ENCODE data around the gene DCTPP1. TPM values are rescaled to one million over a fixed set of nuclear protein-coding genes. Genes with fewer than 3 reads are reported as not detected.
A peak's percentile ranks its signal among the peaks of the same experiment; 100 is the strongest.

The DCTPP1 gene
- total RNA-seq, 1 donor from 2014 or later, result 167 TPM

- DNase-seq, result no peak
- Mint-ChIP-seq H3K4me3 (peak overlapping the region; percentile 89), H3K4me1 (peaks cover 33% of the 10 kb centered on the region), H3K27ac (peak overlapping the region; percentile 29), H3K9me3 (no peaks in the 10 kb centered on the region), H3K27me3 (no peaks in the 10 kb centered on the region), H3K36me3 (ENCODE audit: low read depth) (peaks cover 31% of the 10 kb centered on the region)
- intact Hi-C loops (cut with micrococcal nuclease), result no loop called here
These were observed 13.8 kb upstream of the DCTPP1 start for GRCh38 chr16:30443631-30444030.

DNA sequence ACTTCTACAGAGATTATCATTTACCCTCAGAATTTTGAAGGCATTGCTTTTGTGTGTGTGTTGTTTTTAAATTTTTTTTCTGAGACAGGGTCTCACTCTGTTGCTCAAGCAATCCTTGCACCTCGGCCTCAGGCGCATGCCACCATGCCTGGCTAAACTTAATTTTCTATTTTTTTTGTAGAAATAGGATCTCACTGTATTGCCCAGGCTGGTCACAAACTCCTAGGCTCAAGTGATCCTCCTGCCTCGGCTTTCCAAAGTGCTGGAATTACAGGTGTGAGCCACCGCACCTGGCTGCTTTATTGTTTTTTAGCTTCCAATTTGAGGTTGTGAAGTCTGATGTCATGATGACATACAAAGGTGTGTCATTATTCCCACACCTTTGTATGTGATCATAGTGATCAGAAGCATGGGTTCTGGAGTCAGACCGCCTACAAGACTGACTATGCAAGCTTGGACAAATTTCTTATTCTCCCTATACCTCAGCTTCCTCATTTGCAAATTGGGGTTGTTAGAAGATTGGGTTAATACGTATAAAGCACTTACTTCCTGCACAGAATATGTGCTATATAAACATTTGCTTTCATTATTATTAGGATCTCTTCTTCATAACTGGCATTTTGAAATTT, 10.0 kb upstream of the DCTPP1 start:
- Mint-ChIP-seq H3K27ac (no peak overlapping the region), H3K27me3 (no peaks in the 10 kb centered on the region), H3K4me1 (peaks cover 26% of the 10 kb centered on the region), H3K4me3 (no peak overlapping the region), H3K36me3 (ENCODE audit: low read depth) (peaks cover 25% of the 10 kb centered on the region), H3K9me3 (no peaks in the 10 kb centered on the region)
- no peak for DNase-seq
- intact Hi-C loops (cut with micrococcal nuclease), result no loop called here

DNA sequence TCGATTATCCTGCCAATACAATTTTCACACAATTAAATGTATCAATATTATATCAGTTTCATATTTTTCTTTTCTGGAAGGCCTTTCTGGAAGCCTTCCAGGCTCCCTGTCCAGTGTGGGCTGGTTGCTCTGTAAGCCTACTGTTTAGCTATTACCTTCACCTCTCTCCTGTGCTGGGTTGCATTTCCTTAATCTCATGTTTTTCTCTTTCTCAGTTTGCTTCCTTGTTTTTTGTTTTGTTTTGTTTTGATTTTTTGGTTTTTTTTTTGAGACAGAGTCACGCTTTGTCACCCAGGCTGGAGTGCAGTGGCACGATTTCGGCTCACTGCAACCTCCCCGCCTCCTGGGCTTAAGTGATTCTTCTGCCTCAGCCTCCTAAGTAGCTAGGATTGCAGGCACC, 9.0 kb upstream of the DCTPP1 start:
- Mint-ChIP-seq H3K36me3 (ENCODE audit: low read depth) (peaks cover 15% of the 10 kb centered on the region), H3K27me3 (no peaks in the 10 kb centered on the region), H3K4me3 (no peak overlapping the region), H3K27ac (no peak overlapping the region), H3K4me1 (peaks cover 26% of the 10 kb centered on the region), H3K9me3 (no peaks in the 10 kb centered on the region)
- intact Hi-C loops (cut with micrococcal nuclease), result no loop called here
- DNase-seq, result no peak

DNA sequence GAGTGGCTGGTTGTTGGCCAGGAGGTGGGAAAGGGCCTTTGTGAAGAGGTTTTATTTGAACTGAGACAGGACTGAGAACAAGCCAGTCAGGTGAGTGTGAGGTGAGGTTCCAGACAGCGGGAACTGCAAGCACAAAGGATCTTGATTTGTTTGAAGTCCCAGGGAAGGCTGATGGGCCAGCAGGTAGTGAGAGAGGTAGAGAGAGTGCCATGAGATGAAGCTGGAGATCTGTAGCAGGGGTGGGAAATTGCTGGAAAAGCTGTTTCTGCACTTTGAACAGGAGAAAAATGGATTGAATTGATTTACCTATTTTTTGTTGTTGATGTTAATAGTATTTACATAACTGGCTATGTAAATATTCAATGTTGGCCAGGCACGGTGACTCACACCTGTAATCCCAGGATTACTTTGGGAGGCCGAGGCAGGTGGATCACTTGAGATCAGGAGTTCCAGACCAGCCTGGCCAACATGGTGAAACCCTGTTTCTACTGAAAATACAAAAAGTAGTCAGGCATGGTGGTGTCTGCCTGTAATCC, 7.7 kb upstream of the DCTPP1 start:
- intact Hi-C loops (cut with micrococcal nuclease), result no loop called here
- Mint-ChIP-seq H3K27ac (peak overlapping the region; percentile 39), H3K4me3 (no peak overlapping the region), H3K4me1 (peaks cover 20% of the 10 kb centered on the region), H3K9me3 (no peaks in the 10 kb centered on the region), H3K36me3 (ENCODE audit: low read depth) (peaks cover 5% of the 10 kb centered on the region), H3K27me3 (no peaks in the 10 kb centered on the region)
- DNase-seq, result no peak

DNA sequence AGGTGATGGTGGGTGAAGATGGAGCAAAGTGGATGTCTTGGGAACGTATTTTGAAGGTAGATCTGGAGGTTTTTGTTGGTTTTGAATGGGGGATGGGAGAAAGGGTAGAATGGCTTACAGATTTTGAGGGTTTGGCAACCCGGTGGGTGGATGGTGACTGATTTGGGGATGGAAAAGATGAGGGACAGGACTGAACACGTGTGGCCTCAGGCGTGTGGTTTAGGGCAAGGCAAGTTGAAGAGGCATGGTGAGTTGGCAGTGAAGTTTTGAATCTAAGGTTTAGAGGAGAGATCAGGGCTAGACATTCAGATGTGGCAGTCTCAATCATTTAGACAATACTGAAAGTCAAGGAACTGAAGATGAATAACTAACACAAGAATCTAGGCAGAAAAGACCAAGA, 5.0 kb upstream of the DCTPP1 start:
- intact Hi-C loops (cut with micrococcal nuclease), result loop anchor here (1.0 to 5.0 kb wide), 4 partner anchors 10 to 182 kb away; partner anchors contain the start of genes ITGAL and SEPHS2
- H3K9me3 Mint-ChIP-seq, result no peaks in the 10 kb centered on the region
- H3K4me3 Mint-ChIP-seq, result peak overlapping the region; percentile 17
- no peak for DNase-seq
- H3K27me3 Mint-ChIP-seq, result no peaks in the 10 kb centered on the region
- peak overlapping the region; percentile 87 for H3K27ac Mint-ChIP-seq
- H3K36me3 Mint-ChIP-seq (ENCODE audit: low read depth), result no peaks in the 10 kb centered on the region
- H3K4me1 Mint-ChIP-seq, result peaks cover 16% of the 10 kb centered on the region

- no peak overlapping the region for H3K27ac Mint-ChIP-seq
- H3K4me3 Mint-ChIP-seq, result no peak overlapping the region
- peaks cover 30% of the 10 kb centered on the region for H3K36me3 Mint-ChIP-seq (ENCODE audit: low read depth)
- intact Hi-C loops (cut with micrococcal nuclease), result loop anchor here (1.0 to 5.0 kb wide), 9 partner anchors 15 to 198 kb away; partner anchors contain the start of genes ITGAL, SEPHS2, ZNF747 and ZNF785
- DNase-seq, result no peak
- H3K4me1 Mint-ChIP-seq, result peaks cover 29% of the 10 kb centered on the region
- no peaks in the 10 kb centered on the region for H3K27me3 Mint-ChIP-seq
- H3K9me3 Mint-ChIP-seq, result no peaks in the 10 kb centered on the region
These were observed 669 bp upstream of the DCTPP1 start for GRCh38 chr16:30430428-30430970.

DNA sequence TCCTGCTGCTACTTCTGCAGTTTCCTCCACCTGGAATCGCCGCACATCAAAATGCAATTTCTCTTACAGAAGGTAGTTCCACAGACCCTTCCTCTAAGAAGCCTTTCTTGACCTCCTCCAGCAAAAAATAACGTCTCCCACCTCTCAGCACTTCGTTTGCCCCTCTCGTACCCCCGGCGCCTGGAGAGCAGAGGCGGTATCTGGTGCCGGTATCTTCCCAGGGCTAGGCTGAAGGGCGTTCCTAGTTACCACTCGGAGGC, 482 bp downstream of the DCTPP1 start:
- intact Hi-C loops (cut with micrococcal nuclease), result no loop called here
- DNase-seq, result no peak
- no peak overlapping the region for H3K4me3 Mint-ChIP-seq
- peaks cover 22% of the 10 kb centered on the region for H3K4me1 Mint-ChIP-seq
- no peak overlapping the region for H3K27ac Mint-ChIP-seq
- peaks cover 36% of the 10 kb centered on the region for H3K36me3 Mint-ChIP-seq (ENCODE audit: low read depth)
- no peaks in the 10 kb centered on the region for H3K9me3 Mint-ChIP-seq
- H3K27me3 Mint-ChIP-seq, result no peaks in the 10 kb centered on the region

DNA sequence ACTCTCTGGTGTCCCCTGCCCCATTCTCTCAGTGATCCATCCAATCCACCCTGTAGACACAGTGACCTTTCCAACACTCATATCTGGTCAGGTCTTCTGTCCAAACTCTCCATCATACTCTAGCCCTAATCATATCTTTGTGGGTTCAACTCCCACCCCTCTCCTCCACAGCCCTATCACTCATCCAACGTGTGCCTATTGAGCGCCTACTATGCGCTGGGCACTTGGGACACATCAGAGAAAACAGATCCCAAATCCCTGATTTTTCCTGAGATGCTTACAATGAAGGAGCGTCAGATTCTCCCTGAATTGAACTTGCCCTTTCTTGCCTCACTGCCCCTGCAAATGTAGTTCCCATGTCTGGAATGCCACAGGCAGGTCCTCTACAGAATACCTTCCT, 1.8 kb downstream of the DCTPP1 start:
- H3K4me3 Mint-ChIP-seq, result no peak overlapping the region
- peak overlapping the region; percentile 44 for H3K27ac Mint-ChIP-seq
- H3K36me3 Mint-ChIP-seq (ENCODE audit: low read depth), result peaks cover 46% of the 10 kb centered on the region
- intact Hi-C loops (cut with micrococcal nuclease), result no loop called here
- H3K27me3 Mint-ChIP-seq, result no peaks in the 10 kb centered on the region
- H3K4me1 Mint-ChIP-seq, result peaks cover 16% of the 10 kb centered on the region
- DNase-seq, result no peak
- H3K9me3 Mint-ChIP-seq, result no peaks in the 10 kb centered on the region

- H3K27ac Mint-ChIP-seq, result no peak overlapping the region
- no peaks in the 10 kb centered on the region for H3K27me3 Mint-ChIP-seq
- H3K36me3 Mint-ChIP-seq (ENCODE audit: low read depth), result peaks cover 51% of the 10 kb centered on the region
- H3K4me3 Mint-ChIP-seq, result no peak overlapping the region
- no peak for DNase-seq
- intact Hi-C loops (cut with micrococcal nuclease), result no loop called here
- H3K4me1 Mint-ChIP-seq, result peaks cover 26% of the 10 kb centered on the region
- no peaks in the 10 kb centered on the region for H3K9me3 Mint-ChIP-seq
These were observed 8.8 kb downstream of the DCTPP1 start for GRCh38 chr16:30421010-30421409.

DNA sequence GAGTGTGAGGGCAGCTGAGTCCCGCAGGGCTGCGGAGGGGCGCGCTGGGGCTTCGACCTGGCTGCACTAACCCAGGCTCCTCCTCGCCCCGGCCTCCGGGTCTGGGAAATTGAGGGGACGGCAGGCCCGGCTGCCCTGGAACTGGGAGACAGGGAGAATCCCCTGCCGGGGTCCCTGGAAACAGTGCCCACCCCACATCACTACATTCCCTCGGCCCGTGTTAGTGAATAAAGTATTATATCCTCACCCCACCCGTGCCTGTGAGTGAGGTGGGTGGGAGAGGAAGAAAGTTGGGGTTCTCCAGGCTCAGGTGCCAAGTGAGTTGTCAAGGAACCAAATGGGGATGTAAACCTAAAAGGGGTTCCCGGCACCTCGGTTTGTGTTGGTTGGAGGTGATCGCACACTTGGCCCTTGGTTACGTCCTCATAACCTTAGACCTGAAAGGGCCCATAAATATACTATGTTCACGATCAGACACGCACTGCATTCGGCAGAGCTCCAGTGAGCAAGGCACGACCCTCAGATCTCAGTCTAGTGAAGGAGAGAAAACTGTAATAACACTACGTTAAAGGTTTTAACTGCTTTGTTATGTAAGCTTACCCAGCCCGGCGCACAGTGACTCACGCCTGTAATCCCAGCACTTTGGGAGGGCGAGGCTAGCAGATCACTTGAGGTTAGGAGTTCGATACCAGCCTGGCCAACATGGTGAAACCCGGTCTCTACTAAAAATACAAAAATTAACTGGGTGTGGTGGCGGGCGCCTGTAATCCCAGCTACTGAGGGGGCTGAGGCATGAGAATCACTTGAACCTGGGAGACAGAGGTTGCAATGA, 11.3 kb downstream of the DCTPP1 start:
- Mint-ChIP-seq H3K36me3 (ENCODE audit: low read depth) (peaks cover 43% of the 10 kb centered on the region), H3K4me3 (peak overlapping the region; percentile 65), H3K27ac (peak overlapping the region; percentile 72), H3K27me3 (no peaks in the 10 kb centered on the region), H3K4me1 (peaks cover 29% of the 10 kb centered on the region), H3K9me3 (no peaks in the 10 kb centered on the region)
- no peak for DNase-seq
- intact Hi-C loops (cut with micrococcal nuclease), result loop anchor here (5.0 kb wide), 1 partner anchor 239 kb away; the partner anchor contains the start of gene FBRS

- peak; percentile 97 for DNase-seq
- intact Hi-C loops (cut with micrococcal nuclease), result loop anchor here (1.0 to 5.0 kb wide), 2 partner anchors 10 to 240 kb away; partner anchors contain the start of genes FBRS and ZNF771
- H3K9me3 Mint-ChIP-seq, result no peaks in the 10 kb centered on the region
- H3K4me3 Mint-ChIP-seq, result peak overlapping the region; percentile 65
- peak overlapping the region; percentile 72 for H3K27ac Mint-ChIP-seq
- H3K27me3 Mint-ChIP-seq, result no peaks in the 10 kb centered on the region
- H3K4me1 Mint-ChIP-seq, result peaks cover 31% of the 10 kb centered on the region
- peaks cover 44% of the 10 kb centered on the region for H3K36me3 Mint-ChIP-seq (ENCODE audit: low read depth)
These were observed 12.1 kb downstream of the DCTPP1 start for GRCh38 chr16:30417529-30418349.

DNA sequence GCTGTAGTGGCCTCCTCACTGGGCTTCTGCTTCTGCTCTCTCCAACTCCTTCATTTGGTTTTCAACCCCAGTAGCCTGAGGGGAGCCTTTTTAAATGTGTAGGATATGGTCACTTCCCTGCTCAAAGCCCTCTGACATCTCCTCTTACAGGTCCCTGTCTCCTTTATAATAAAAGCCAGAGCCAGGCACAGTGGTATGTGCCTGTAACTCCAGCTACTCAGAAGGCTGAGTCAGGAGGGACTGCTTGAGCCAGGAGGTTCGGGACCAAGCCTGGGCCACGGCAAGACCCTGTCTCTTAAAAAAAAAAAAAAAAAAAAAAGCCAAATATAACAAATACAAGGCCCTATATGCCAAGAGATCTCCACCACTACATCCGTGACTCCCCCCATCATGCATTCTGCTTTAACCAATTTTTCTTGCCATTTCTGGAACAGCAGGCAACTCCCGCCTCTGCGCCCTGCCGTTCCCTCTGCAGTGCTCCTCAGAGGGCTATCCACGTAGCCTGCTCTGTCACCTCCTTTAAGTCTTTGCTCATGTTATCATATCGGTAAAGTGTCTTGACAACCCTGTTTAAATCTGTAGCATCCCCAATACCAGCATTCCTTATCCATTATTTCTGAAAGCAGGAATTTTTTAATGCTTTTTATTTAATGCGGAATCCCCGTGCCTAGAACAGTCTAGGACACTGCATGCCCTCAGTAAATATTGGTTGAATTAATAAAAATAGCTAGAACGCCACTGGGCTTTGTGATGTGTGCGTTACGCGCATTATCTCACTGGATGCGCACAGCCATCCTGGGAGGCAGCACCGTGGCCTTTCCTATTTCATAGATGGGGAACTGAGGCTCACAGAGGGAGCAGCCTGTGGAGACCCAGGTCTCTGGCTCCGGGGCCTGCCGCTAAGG, 13.0 kb downstream of the DCTPP1 start:
- intact Hi-C loops (cut with micrococcal nuclease), result loop anchor here (1.0 to 5.0 kb wide), 2 partner anchors 10 to 240 kb away; partner anchors contain the start of genes FBRS and ZNF771
- Mint-ChIP-seq H3K4me3 (peak overlapping the region; percentile 51), H3K4me1 (peaks cover 35% of the 10 kb centered on the region), H3K36me3 (ENCODE audit: low read depth) (peaks cover 46% of the 10 kb centered on the region), H3K27ac (no peak overlapping the region), H3K9me3 (no peaks in the 10 kb centered on the region), H3K27me3 (no peaks in the 10 kb centered on the region)
- DNase-seq, result no peak

All from activated CD4-positive, alpha-beta T cell treated with anti-CD3 and anti-CD28 coated beads, Interleukin-2, amount 10 ng/mL, durations not matched to agents 24 days and 14 days (primary cell).